PFSK-1 (cell line): ENCODE results near the gene TRIM46.

ENCODE experiments used
- FOXP2 ChIP-seq: optimal IDR thresholded peaks from 2 replicates; pipeline ENCODE3; 2011; ENCODE audit warnings: borderline replicate concordance, control low read depth, inconsistent platforms; ENCODE audit not compliant: insufficient read depth; ENCODE audit errors: extremely low read length, extremely low read depth
- POLR2AphosphoS5 ChIP-seq: IDR thresholded peaks from 2 replicates; pipeline ENCODE4 v1.6.1; 2012; ENCODE audit warnings: low read depth, mild to moderate bottlenecking, control low read depth, low read length, moderate library complexity
- SIN3A ChIP-seq: IDR thresholded peaks from 2 replicates; pipeline ENCODE4 v1.6.1; 2012; ENCODE audit warnings: mild to moderate bottlenecking, low read length, moderate library complexity, borderline replicate concordance; ENCODE audit not compliant: insufficient read depth
- TAF1 ChIP-seq: IDR thresholded peaks from 2 replicates; pipeline ENCODE4 v1.6.1; 2012; ENCODE audit warnings: low read length, control low read depth, borderline replicate concordance; ENCODE audit not compliant: insufficient read depth
- TF ChIP-seq, protein P1 (sequence below), 2 experiments: IDR thresholded peaks; 2 replicates each; pipeline versions ENCODE4 v1.6.1 to v1.8.0; 2011 to 2012; ENCODE audit warnings: low read depth in 2 of 2, low read length in 2 of 2, control low read depth in 1 of 2, inconsistent platforms in 1 of 2, mild to moderate bottlenecking in 1 of 2, moderate library complexity in 1 of 2; ENCODE audit not compliant: insufficient read depth in 1 of 2

Gene TRIM46

DNA sequence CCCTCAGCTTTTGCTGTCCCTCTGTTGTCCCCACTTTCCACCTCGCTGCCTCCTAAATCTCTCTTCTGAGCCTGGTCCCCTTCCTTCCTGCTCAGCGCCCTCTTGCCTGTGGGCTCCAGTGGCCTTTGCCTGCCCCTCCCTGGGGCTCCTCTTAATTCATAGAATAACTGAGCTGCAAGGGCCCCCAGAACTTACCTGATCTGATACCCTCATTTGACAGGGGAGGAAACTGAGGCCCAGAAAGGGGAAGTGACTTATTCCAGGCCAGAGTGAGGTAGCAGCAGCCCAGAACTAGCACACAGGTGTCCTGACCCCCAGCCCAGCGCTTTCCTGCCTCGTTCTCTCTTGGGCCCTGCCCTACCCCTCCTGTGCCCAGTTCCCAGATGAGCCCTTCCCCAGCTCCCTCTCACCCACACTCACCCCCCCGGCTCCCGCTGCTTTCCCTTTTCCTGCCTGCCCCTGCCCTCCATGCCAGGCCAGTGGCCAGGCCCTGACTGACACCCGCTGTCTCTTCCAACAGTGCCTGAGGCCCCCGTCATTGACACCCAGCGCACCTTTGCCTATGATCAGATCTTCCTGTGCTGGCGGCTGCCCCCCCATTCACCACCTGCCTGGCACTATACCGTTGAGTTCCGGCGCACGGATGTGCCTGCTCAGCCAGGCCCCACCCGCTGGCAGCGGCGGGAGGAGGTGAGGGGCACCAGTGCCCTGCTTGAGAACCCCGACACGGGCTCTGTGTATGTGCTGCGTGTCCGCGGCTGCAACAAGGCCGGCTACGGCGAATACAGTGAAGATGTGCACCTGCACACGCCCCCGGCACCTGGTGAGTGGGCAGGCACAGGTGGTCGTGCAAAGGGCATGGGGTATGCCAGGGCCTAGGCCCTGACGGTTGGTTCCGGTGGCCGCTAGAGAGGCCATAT, 5.7 kb downstream of the TRIM46 start:
- TF ChIP-seq SIN3A (no peak), FOXP2 (no peak), TAF1 (no peak), POLR2AphosphoS5 (no peak)
- TF ChIP-seq, protein P1, sequence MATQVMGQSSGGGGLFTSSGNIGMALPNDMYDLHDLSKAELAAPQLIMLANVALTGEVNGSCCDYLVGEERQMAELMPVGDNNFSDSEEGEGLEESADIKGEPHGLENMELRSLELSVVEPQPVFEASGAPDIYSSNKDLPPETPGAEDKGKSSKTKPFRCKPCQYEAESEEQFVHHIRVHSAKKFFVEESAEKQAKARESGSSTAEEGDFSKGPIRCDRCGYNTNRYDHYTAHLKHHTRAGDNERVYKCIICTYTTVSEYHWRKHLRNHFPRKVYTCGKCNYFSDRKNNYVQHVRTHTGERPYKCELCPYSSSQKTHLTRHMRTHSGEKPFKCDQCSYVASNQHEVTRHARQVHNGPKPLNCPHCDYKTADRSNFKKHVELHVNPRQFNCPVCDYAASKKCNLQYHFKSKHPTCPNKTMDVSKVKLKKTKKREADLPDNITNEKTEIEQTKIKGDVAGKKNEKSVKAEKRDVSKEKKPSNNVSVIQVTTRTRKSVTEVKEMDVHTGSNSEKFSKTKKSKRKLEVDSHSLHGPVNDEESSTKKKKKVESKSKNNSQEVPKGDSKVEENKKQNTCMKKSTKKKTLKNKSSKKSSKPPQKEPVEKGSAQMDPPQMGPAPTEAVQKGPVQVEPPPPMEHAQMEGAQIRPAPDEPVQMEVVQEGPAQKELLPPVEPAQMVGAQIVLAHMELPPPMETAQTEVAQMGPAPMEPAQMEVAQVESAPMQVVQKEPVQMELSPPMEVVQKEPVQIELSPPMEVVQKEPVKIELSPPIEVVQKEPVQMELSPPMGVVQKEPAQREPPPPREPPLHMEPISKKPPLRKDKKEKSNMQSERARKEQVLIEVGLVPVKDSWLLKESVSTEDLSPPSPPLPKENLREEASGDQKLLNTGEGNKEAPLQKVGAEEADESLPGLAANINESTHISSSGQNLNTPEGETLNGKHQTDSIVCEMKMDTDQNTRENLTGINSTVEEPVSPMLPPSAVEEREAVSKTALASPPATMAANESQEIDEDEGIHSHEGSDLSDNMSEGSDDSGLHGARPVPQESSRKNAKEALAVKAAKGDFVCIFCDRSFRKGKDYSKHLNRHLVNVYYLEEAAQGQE (IDR thresholded peaks at IDR 0.05; ENCODE audit: insufficient read depth in 1 of 2, low read depth in 2 of 2, low read length in 2 of 2) = no peak

DNA sequence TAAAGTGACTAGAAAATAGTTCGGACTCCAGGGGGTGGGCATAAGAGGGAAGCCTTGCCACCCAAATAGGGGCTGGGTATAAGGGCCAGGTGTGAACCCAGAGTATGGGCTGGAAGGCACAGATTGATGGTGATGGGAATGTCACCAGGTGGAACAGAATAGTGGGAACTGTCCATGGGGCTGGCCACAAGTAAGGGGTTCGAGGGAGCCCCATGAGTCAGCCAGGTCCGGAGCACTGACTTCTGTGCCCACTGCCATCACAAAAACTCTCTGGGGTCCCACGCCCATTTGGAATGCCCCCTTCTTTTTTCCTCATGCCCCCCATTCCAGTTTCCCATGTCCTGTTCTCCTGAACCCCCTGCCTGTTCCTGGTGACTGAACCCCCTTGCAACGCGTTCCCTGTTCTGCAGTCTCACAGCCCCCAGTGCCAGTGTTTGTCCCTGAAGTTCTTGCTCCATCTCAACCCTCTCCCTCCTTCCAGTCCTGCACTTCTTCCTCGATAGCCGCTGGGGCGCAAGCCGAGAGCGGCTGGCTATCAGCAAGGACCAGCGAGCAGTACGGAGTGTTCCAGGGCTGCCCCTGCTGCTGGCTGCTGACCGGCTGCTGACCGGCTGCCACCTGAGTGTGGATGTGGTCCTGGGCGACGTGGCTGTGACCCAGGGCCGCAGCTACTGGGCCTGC, 7.9 kb downstream of the TRIM46 start:
- no peak for TF ChIP-seq FOXP2
- TF ChIP-seq TAF1 = no peak
- no peak for TF ChIP-seq SIN3A
- TF ChIP-seq POLR2AphosphoS5 = no peak
- TF ChIP-seq, protein P1 (IDR thresholded peaks at IDR 0.05; ENCODE audit: insufficient read depth in 1 of 2, low read depth in 2 of 2, low read length in 2 of 2) = no peak

DNA sequence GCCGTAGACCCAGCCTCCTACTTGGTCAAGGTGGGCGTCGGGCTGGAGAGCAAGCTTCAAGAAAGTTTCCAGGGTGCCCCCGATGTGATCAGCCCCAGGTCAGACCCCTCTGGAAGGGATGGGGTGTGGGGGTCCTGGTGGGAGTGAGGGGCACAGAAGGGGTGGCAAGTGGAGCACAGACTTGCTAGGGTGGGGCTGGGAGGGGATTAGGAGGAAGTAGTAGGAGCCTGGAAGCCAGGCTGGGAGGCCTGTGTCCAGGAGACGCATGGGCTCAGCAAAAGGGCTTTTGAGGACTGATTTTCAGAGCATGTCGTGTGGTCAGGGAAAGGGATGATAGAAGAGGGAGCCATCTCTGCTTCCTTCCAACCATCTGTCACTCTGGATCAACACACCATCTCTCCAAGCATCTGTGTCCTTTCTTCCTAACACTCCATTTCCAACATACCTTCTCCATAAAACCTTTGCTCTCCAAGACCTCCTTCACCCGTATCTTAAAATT, 8.5 kb downstream of the TRIM46 start:
- TF ChIP-seq POLR2AphosphoS5 = no peak
- TF ChIP-seq, protein P1 (IDR thresholded peaks at IDR 0.05; ENCODE audit: insufficient read depth in 1 of 2, low read depth in 2 of 2, low read length in 2 of 2) = no peak
- no peak for TF ChIP-seq FOXP2
- no peak for TF ChIP-seq SIN3A
- TF ChIP-seq TAF1 = no peak

DNA sequence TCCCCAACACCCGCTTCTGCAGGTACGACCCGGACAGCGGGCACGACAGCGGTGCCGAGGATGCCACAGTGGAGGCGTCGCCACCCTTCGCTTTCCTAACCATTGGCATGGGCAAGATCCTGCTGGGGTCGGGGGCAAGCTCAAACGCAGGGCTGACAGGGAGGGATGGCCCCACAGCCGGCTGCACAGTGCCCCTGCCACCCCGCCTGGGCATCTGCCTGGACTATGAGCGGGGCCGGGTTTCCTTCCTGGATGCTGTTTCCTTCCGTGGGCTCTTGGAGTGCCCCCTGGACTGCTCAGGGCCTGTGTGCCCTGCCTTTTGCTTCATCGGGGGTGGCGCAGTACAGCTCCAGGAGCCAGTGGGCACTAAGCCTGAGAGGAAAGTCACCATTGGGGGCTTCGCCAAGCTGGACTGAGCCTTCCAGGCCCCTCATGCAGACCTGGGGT, 10.1 kb downstream of the TRIM46 start:
- TF ChIP-seq, protein P1 (IDR thresholded peaks at IDR 0.05; ENCODE audit: insufficient read depth in 1 of 2, low read depth in 2 of 2, low read length in 2 of 2) = no peak
- TF ChIP-seq SIN3A = no peak
- TF ChIP-seq TAF1 = no peak
- TF ChIP-seq FOXP2 = no peak
- no peak for TF ChIP-seq POLR2AphosphoS5
